ENCODE results near the gene CKM. TPM values are rescaled to one million over a fixed set of nuclear protein-coding genes. Genes with fewer than 3 reads are reported as not detected.

CKM gene
- total RNA-seq, 1 donor: not detected

DNA sequence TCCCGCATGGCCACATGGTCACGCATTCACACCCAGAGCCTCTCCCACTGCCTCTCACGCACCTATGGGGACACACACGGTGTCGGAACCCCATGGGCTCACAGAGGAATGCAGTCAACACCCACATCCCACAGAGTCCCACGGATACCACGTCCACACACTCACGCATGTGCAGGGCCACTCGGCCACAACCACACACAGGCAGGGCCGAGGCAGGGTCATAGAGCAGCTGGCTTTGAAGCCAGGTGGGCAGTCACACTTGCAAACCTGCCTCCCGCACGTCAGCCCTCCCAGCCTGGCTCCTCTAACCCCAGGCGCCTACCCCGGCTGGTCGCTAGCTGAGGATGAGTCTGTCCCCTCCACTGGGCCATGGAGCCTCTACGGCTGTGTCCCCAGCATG, 39.6 kb upstream of the CKM start:
- no peak for DNase-seq (ENCODE audit: low read depth)
- H3K4me3 ChIP-seq (ENCODE audit: low read depth, low read length): no peak overlapping the region
- TF ChIP-seq, protein P1, sequence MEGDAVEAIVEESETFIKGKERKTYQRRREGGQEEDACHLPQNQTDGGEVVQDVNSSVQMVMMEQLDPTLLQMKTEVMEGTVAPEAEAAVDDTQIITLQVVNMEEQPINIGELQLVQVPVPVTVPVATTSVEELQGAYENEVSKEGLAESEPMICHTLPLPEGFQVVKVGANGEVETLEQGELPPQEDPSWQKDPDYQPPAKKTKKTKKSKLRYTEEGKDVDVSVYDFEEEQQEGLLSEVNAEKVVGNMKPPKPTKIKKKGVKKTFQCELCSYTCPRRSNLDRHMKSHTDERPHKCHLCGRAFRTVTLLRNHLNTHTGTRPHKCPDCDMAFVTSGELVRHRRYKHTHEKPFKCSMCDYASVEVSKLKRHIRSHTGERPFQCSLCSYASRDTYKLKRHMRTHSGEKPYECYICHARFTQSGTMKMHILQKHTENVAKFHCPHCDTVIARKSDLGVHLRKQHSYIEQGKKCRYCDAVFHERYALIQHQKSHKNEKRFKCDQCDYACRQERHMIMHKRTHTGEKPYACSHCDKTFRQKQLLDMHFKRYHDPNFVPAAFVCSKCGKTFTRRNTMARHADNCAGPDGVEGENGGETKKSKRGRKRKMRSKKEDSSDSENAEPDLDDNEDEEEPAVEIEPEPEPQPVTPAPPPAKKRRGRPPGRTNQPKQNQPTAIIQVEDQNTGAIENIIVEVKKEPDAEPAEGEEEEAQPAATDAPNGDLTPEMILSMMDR (IDR thresholded peaks at IDR 0.05; ENCODE audit: insufficient read depth, low read length): no peak

DNA sequence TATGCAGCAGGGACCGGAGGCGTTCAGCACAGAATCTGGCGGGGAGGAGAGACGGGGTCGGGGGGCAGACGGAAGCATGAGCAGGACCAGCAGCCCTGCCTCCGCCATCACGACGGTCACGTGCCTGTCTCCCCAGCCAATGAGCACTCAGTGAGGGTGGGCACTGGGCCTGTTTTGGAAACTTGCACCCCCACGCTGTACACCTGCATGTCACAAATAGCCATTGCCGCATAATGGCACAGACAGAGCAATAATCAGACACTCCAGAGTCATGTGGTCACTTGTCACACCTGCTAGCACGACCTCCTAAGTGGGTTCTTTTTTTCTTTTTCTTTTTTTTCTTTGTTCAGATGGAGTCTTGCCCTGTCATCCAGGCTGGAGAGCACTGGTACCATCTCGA, 38.9 kb upstream of the CKM start:
- TF ChIP-seq, protein P1 (IDR thresholded peaks at IDR 0.05; ENCODE audit: insufficient read depth, low read length): no peak
- H3K4me3 ChIP-seq (ENCODE audit: low read depth, low read length): no peak overlapping the region
- DNase-seq (ENCODE audit: low read depth): no peak

DNA sequence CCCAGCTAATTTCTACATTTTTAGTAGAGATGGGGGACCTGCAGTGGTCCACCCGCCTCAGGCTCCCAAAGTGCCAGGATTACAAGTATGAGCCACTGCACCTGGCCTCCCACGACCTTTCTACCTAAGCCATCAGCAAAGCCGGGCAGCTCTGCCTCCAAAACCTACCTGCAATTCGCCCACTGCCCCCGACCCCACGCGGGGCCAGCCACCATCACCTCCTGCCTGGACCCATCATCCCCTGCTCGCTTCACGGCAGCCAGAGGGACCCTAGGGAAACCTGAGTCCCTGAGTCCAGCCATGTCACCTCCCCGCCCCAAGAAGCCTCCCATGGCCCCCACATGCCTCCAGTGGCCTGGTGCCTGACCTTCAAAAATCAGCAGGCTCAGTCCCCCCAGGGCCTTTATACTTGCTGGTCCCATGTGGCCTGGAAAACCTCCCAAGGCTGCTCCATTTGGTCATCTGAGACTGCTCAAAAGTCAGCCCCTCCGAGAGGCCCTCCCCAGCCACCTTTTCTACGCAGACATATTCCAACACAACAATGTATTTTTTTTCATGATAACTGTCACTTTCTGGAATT, 35.6 kb upstream of the CKM start:
- TF ChIP-seq, protein P1 (IDR thresholded peaks at IDR 0.05; ENCODE audit: insufficient read depth, low read length): no peak
- no peak for DNase-seq (ENCODE audit: low read depth)
- no peak overlapping the region for H3K4me3 ChIP-seq (ENCODE audit: low read depth, low read length)

DNA sequence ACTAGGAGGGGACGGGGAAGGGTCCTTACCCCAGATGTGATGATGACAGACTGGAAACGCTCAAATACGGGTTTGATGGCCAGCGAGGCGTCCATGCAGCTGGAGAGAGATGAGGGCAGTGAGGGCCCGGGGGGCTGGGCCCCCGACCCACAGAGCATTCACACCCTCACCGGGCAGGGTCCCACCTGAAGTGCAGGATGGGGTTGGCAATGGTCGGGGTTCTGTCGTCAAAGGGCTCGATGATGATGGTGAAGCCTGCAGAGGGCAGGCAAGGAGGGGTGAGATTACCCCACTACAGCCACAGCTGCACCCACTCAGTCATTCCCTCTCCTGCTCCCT, 34.7 kb upstream of the CKM start:
- no peak for DNase-seq (ENCODE audit: low read depth)
- no peak overlapping the region for H3K4me3 ChIP-seq (ENCODE audit: low read depth, low read length)
- TF ChIP-seq, protein P1 (IDR thresholded peaks at IDR 0.05; ENCODE audit: insufficient read depth, low read length): no peak

DNA sequence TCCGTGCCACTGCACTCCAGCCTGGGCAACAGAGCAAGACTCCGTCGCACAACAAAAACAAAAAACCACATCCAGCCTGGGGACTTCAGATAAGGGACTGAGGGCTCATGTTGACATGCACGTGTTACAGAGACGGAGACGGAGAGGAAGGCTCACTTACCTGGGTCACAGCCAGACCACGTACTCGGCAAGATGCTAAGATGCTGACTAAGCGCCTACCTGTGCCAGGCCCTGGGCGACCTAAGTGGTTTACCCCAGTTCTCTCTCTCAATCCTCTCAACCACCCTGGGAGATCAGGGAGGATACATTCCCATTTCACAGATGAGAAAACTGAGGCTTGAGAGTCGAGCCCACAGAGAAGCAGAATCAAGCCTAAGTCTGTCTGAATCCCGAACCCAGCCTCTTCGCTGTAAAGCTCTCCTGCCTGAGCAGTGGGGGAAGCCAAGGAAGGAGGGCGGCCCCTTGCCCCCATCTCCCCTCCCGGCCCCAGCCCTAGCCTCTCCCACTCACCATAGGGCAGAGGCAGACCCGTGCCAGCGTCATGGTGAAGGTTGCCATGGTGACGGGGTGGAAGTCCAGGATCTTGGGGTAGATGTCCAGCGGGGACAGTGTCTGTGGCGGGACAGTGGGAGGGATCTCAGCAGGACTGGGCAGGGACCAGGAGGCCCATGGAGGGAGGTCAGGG, 34.2 kb upstream of the CKM start:
- DNase-seq (ENCODE audit: low read depth): no peak
- TF ChIP-seq, protein P1 (IDR thresholded peaks at IDR 0.05; ENCODE audit: insufficient read depth, low read length): no peak
- no peak overlapping the region for H3K4me3 ChIP-seq (ENCODE audit: low read depth, low read length)

DNA sequence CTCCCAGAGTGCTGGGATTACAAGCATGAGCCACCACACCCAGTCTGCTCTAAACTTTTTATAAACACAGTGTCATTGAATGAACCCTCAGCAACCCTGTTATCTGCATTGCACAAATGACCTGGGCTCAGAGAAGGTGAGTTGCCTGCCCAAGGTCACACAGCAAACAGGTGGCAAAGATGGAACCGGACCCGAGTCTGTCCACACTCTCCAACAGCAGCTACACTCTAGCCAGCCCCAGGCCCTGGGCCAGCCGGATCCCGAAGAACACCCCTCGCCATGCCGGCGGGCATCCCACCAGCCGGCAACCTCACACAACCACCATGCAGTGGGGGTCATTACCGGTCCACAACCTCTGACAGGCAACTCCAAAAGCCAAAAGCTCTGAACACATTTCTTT, 33.2 kb upstream of the CKM start:
- TF ChIP-seq, protein P1 (IDR thresholded peaks at IDR 0.05; ENCODE audit: insufficient read depth, low read length): no peak
- no peak overlapping the region for H3K4me3 ChIP-seq (ENCODE audit: low read depth, low read length)
- DNase-seq (ENCODE audit: low read depth): no peak

DNA sequence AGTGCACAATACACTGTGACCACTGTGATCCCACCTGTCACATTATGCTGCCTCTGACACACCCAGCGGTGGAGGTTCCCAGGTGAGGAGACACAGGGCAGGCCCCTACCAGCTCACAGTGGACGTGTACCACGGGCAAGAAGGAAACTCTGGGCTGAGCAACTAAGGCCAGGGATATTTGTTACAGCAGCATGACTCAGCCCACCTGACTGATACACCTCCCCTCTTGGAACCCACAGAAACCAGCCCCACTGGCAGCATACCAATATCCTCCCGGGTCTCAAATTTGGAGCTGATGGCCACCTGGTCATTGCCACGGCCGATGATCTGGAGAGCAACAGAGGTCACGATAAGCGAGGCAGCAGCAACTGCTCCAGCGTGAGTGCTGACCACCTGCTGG, 32.7 kb upstream of the CKM start:
- no peak overlapping the region for H3K4me3 ChIP-seq (ENCODE audit: low read depth, low read length)
- TF ChIP-seq, protein P1 (IDR thresholded peaks at IDR 0.05; ENCODE audit: insufficient read depth, low read length): no peak
- no peak for DNase-seq (ENCODE audit: low read depth)

Data from fibroblast of the aortic adventitia (primary cell).